GM19395 (cell line): ENCODE results near the gene KIF21A.
A peak's percentile ranks its signal among the peaks of the same experiment; 100 is the strongest.

Experiments
- ATAC-seq: cut with Tn5 transposase; IDR thresholded peaks from one replicate; pipeline ENCODE4 v1.9.1; 2021; ENCODE audit warnings: mild to moderate bottlenecking, moderate library complexity; ENCODE audit not compliant: unreplicated experiment

Gene KIF21A

DNA sequence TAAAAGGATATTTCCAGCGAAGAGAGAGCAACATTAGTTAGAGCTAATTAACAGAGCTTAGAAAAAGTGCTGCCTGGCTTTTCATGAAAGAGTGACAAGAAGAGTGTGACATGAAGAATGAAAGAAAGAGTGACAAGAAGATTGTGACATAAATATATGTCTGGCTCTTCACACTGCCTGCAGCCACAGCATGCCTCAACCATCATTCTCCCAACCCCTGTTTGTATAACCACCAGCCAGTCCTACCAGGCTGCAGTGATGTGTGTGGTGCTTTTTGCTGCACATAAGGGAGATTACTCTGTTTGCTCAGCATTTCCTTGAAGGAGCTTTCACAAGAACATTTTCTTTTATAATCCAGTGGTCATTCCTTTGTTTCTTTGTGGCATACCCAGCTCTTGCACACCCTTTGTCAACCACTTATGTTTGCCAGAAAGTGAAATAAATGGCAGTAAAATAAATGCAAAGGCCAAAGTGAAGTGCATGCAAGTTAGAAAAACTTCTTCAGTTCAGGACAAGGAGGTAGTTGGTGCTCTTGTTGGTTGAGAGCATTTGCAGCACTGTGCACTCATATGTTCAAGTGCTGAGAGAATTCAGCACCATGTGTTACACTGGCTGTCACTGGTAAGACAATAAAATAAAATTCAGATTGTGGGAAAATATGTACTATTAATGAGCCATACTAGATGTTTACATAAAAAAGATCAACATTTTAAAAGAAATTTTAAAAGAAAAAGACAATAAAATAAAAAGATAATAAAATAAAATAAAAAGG lies 50.6 kb downstream of the KIF21A start:
- ATAC-seq, result no peak

DNA sequence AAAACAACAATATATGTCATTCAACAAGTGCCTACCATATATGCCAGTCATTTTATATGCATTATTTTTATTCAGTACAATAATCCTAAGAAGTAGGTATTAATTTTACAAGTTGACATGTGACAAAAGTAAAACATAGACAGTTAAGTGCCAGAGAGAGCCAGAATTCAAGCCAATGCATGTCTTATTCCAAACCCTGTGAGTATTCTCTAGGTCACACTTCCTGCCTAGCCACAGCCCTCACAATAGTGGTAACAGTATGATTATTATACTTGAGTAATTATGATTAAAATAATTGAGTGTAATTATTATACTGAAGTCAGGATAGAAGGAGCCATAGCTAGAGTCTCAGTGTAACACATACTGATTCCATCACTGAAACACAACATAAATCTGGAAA lies 52.2 kb downstream of the KIF21A start:
- no peak for ATAC-seq

- no peak for ATAC-seq
Measured at GRCh38 chr12:39389399-39390150, 53.3 kb downstream of the KIF21A start.

DNA sequence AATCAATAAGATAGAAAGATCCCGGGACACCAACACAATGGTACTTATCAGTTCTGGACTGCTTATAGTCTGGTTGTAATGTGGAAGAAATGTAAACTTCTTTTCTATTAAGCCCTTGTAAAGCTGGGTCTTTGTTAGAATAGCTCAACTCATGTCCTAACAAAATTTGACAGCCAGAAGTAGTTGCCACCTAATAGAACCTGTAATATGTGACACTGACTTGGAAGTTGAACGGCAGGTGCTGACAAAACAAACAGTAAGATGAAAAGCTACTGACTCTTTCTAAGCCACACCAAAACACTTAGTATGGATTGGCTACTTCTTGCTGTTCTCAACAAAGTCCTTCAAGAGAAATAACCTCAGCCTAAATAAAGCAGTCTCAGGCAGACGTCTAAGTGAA lies 56.6 kb downstream of the KIF21A start:
- ATAC-seq, result no peak

DNA sequence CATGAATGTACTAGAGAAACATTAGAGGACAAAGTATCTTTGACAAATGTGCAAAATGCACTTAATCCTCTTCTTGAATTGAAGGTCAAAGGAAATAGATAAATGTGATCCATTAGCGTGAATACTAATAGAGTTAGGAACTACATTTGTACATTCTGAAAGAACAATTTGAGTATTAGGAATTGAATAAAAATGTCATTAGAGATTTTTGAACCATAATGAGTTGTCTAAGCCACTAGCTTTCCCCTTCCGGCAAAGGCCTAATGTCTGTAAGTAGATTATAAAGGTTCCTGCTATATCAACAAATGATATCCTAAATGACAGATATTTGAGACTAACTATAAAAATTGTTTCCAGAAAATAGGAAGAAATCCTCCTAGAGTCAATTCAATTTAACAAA lies 59.8 kb downstream of the KIF21A start:
- ATAC-seq, result no peak

DNA sequence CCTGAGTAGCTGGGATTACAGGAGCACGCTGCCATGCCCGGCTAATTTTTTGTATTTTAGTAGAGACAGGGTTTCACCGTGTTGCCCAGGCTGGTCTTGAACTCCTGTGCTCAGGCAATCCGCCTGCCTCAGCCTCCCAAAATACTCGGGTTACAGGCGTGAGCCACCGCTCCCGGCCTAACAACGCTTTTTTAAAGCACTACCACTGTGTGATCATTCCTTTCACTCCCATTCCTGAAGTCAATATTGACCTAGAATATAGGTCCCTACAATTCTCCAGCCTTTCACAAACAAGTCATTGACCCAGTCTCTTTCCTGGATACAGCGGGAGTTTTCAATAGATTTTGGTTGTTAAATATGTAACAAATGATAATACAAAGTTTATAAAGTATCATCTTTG lies 62.8 kb downstream of the KIF21A start:
- ATAC-seq, result no peak

DNA sequence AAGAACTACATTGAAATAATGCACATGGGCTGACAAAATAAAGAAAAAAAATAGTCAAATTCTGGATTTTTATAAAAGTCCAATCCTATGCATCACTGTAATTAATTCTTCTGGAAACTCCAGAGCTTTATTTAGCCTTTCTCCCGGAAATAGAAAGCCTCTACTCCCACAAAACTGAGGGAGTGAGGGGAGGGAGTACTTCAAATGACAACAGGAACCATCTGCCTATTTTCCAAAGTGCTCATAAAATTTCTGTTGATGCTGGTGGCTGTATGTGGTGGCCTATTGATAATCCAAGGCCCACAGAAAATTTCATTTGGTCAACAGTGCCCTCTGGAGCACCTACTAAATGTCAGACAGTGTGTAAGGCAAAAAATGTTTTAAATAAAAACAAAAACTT lies 64.6 kb downstream of the KIF21A start:
- no peak for ATAC-seq

- ATAC-seq, result no peak
Measured at GRCh38 chr12:39375206-39375808, 67.6 kb downstream of the KIF21A start.

- ATAC-seq, result peak; percentile 83
Measured at GRCh38 chr12:39372929-39373328, 70.0 kb downstream of the KIF21A start.

GRCh38 chr12:39372204-39372925 lies 70.6 kb downstream of the KIF21A start:
- no peak for ATAC-seq

DNA sequence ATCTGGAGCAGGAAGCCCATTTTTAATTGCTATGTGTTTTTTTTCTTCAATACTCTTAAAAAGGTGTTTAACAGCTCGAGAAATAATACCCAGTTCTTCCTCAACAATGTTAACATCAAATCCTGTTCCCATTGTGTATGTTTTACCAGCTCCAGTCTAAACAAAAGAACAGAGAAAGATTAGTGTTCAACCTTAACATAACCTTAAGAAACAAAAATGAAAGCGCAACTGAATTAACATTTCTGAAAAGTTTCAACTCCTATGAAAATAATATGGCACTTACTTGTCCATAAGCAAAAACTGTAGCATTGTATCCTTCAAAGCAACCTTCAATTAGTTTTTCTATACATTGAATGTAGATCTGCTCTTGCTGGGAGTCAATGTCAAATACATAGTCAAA lies 73.2 kb downstream of the KIF21A start:
- ATAC-seq, result no peak

DNA sequence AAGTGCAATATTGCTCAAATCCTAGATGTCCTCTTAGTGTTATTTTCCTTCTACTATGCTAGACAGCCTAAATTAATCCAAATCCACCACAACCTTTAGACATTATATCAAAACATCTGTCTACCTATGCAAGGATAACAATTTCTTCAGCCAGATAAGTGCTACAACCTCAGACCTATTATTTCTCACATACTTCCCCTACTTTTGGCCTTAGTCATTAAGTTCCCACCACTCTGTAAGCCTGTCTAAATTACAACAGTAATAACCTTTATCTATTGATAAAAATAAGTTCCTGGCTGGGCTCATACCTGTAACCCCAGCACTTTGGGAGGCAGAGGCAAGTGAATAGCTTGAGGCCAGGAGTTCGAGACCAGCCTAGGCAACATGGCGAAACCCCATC lies 74.0 kb downstream of the KIF21A start:
- no peak for ATAC-seq

GRCh38 chr12:39368096-39368495 lies 74.8 kb downstream of the KIF21A start:
- ATAC-seq, result no peak

DNA sequence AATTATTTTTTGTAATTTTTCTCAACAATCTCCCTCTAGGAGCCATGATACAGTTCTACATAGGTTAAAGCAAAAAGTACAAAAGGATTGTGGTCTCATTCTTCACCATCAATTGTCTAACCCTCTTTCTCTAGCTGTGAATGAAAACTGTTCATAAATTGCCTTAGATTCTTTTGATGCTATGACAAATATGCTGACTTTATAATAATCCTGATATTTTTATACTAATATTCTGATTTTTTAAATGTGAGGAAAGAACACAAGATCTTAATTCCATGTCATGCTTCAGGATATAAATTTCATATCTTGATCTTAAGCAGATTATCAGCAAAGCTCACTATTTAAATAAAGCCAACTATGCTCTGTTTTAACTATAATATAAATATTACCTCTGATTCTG lies 75.4 kb downstream of the KIF21A start:
- no peak for ATAC-seq

DNA sequence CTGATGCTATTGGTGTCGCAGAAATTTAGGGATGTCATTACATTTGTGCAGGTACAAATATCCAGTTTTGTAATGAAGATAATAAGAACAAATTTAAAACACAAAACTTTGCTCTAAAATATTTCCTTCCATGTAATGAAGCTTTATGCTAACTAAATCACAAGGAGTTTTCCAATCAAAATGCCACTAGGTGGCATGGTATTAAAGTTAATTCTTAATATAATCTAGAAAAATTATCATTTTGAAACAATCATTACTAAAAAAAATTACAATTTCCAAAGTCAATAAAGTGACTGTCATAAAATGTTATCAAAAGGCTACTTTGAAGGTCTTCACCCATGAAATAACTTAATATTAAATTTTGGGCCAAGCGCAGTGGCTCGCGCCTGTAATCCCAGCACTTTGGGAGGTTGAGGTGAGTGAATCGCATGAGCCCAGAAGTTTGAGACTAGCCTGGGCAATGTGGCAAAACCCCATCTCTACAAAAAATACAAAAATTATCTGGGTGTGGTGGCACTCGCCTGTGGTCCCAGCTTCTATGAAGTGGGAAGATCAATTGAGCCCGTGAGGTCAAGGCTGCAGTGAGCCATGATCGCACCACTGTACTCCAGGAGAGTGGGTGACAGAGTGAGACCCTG lies 77.4 kb downstream of the KIF21A start:
- no peak for ATAC-seq

GRCh38 chr12:39364196-39364595 lies 78.7 kb downstream of the KIF21A start:
- no peak for ATAC-seq

DNA sequence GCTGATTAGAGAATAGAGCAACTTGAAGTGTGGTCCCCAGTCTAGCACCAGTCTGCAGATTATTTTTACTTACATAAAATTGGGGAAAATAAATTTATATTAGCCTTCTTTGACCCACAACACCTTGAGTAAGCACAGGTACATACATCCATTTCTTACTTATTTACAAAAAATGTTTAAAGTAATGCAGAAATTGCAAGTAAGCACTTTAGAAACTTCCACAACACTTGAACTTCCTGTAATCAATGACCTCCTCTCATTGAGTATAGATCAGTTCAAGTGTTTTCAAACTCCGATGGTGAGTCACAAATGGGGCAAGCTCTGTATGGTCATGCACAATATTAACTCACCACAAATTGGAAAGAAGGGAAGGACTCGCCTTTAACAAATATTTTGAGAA lies 83.3 kb downstream of the KIF21A start:
- no peak for ATAC-seq

GRCh38 chr12:39357041-39357440 lies 85.9 kb downstream of the KIF21A start:
- ATAC-seq, result no peak

- ATAC-seq, result no peak
Measured at GRCh38 chr12:39355841-39356240, 87.1 kb downstream of the KIF21A start.

GRCh38 chr12:39354955-39355354 lies 88.0 kb downstream of the KIF21A start:
- ATAC-seq, result no peak

DNA sequence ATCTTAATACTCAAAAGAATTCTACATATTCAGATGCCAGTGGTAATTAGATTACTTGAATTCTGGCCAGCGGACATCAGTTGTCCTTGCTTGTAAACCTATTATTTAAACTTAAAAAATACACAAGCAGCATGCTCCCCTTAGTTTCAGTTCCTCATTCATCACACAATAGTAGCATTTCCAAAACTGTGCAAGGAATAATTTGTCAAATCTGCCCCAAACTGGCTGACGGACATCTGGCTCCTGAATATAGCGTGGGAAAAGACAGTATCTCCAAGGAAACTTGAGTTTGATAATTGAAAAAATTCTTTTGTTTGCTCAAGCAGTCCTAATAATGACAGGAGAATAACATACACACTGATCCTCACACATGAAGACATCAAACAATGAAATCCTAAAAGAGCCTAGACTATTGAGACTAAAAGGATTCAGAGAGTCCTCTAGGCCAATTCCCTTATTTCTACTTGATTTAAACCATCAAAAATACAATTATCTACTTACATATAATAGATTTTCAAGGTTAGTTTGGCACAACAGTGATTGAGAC lies 90.4 kb downstream of the KIF21A start:
- no peak for ATAC-seq
